Measurements from ENCODE around the gene DCHS1. TPM values are rescaled to one million over a fixed set of nuclear protein-coding genes. Genes with fewer than 3 reads are reported as not detected.

Gene DCHS1
- total and polyA plus RNA-seq, 9 of the 15 experiments (the other 6 are each of a cell fraction or from before 2014, with no cell fraction given): 0.04 to 0.49 (median 0.14) TPM; not detected in 2

- TF ChIP-seq ZNF830 (CRISPR knock-in tag; IDR thresholded peaks at IDR 0.05): no peak
- no peak for TF ChIP-seq SAFB (IDR thresholded peaks at IDR 0.05; ENCODE audit: borderline replicate concordance, low read depth, low read length)
- TF ChIP-seq COPS2 (conservative IDR thresholded peaks at IDR 0.05): no peak
- peak; percentile 82 for TF ChIP-seq JUN (IDR thresholded peaks at IDR 0.05; ENCODE audit: borderline replicate concordance, low read depth, low read length)
- no peak for TF ChIP-seq JUN (CRISPR knock-in tag; IDR thresholded peaks at IDR 0.05; ENCODE audit: borderline replicate concordance)
- TF ChIP-seq CBX2 (IDR thresholded peaks at IDR 0.05; ENCODE audit: insufficient read depth, low read length, poor library complexity, severe bottlenecking): no peak
- TF ChIP-seq TCF3 (CRISPR knock-in tag; IDR thresholded peaks at IDR 0.05): 0 out of 2 replicates have a peak, but pooled peaks have one; percentile 31
- no peak for TF ChIP-seq MCM2 (IDR thresholded peaks at IDR 0.05; ENCODE audit: low read depth)
- no peak; the same call in 1 of the 2 replicates for TF ChIP-seq SUPT5H (IDR thresholded peaks at IDR 0.05)
- TF ChIP-seq MYBL2 (IDR thresholded peaks at IDR 0.05; ENCODE audit: low read depth): no peak
- no peak for TF ChIP-seq MYBL2 (CRISPR knock-in tag; IDR thresholded peaks at IDR 0.05; ENCODE audit: borderline replicate concordance)
- TF ChIP-seq POLR2H (tag; IDR thresholded peaks at IDR 0.05; ENCODE audit: low read depth): peak; percentile 24; the same call in 1 of the 2 replicates
- TF ChIP-seq ZNF23 (CRISPR knock-in tag; IDR thresholded peaks at IDR 0.05): no peak
- peak; percentile 75 for TF ChIP-seq ZFX (CRISPR knock-in tag; IDR thresholded peaks at IDR 0.05)
- no peak for TF ChIP-seq EGR1 (conservative IDR thresholded peaks at IDR 0.05)
- no peak for TF ChIP-seq HIVEP1 (CRISPR knock-in tag; IDR thresholded peaks at IDR 0.05)
- TF ChIP-seq MEF2A (IDR thresholded peaks at IDR 0.05; ENCODE audit: control insufficient read depth, low read depth, low read length): 0 out of 2 replicates have a peak, but pooled peaks have one; percentile 4
- TF ChIP-seq SMARCA5 (IDR thresholded peaks at IDR 0.05): no peak
- no peak for TF ChIP-seq RFX7 (CRISPR knock-in tag; IDR thresholded peaks at IDR 0.05)
- no peak for TF ChIP-seq RBM22 (IDR thresholded peaks at IDR 0.05; ENCODE audit: low read depth, low read length, poor library complexity, severe bottlenecking)
- TF ChIP-seq THRA (IDR thresholded peaks at IDR 0.05): no peak
- TF ChIP-seq KDM4B (IDR thresholded peaks at IDR 0.05; ENCODE audit: borderline replicate concordance in 2 of 2, low read depth in 1 of 2): 0 out of 4 replicates have a peak, but pooled peaks of 1 of the 2 experiments have one; percentile 27
- TF ChIP-seq ZBTB9 (CRISPR knock-in tag; IDR thresholded peaks at IDR 0.05): peak; percentile 56; the same call in 1 of the 2 replicates
- no peak for TF ChIP-seq EP300 (IDR thresholded peaks at IDR 0.05; ENCODE audit: low read length)
- 0 out of 2 replicates have a peak, but pooled peaks have one; percentile 16 for TF ChIP-seq L3MBTL2 (IDR thresholded peaks at IDR 0.05)
- TF ChIP-seq ETV5 (CRISPR knock-in tag; IDR thresholded peaks at IDR 0.05; ENCODE audit: low read depth): peak; percentile 67
- TF ChIP-seq RBM39 (optimal IDR thresholded peaks at IDR 0.05; ENCODE audit: low read depth, low read length): no peak
These were observed 49.0 kb downstream of the DCHS1 start (continued) for GRCh38 chr11:6606471-6607189.

All from K562 (cell line).